LNCaP clone FGC (cell line): ENCODE data around the gene PDP2.

Experiments used
- DNase-seq: peaks from one replicate; pipeline ENCODE4 v3.0.0-alpha.2; 2011; ENCODE audit warnings: low read depth
- H3K4me3 ChIP-seq: 2 replicates; pipeline ENCODE4 v1.5.1; 2011; ENCODE audit warnings: mild to moderate bottlenecking, low read depth, low read length, control low read depth
- CTCF ChIP-seq: IDR thresholded peaks from 2 replicates; pipeline ENCODE4 v1.5.1; 2012; ENCODE audit warnings: mild to moderate bottlenecking; ENCODE audit not compliant: control insufficient read depth, insufficient read depth; ENCODE audit errors: extremely low read depth

Gene PDP2

GRCh38 chr16:66872943-66873684 lies 7.2 kb upstream of the PDP2 start:
- peak; percentile 47 for DNase-seq
- peak overlapping the region; percentile 40 for H3K4me3 ChIP-seq
- TF ChIP-seq CTCF: peak; percentile 98

GRCh38 chr16:66873685-66874055 lies 6.6 kb upstream of the PDP2 start:
- TF ChIP-seq CTCF: no peak
- DNase-seq: no peak
- no peak overlapping the region for H3K4me3 ChIP-seq

- no peak for TF ChIP-seq CTCF
- no peak overlapping the region for H3K4me3 ChIP-seq
- DNase-seq: no peak
These were observed 6.1 kb upstream of the PDP2 start for GRCh38 chr16:66874079-66874775.

GRCh38 chr16:66878067-66878466 lies 2.2 kb upstream of the PDP2 start:
- no peak overlapping the region for H3K4me3 ChIP-seq
- DNase-seq: no peak
- TF ChIP-seq CTCF: no peak

GRCh38 chr16:66881014-66881417 lies 701 bp downstream of the PDP2 start:
- no peak for TF ChIP-seq CTCF
- H3K4me3 ChIP-seq: peak overlapping the region; percentile 95
- DNase-seq: no peak

- DNase-seq: no peak
- no peak for TF ChIP-seq CTCF
- H3K4me3 ChIP-seq: peak overlapping the region; percentile 95
These were observed 1.2 kb downstream of the PDP2 start for GRCh38 chr16:66881560-66881959.
